H9 (cell line): ENCODE measurements around the gene DPF3. TPM values are rescaled to one million over a fixed set of nuclear protein-coding genes. Genes with fewer than 3 reads are reported as not detected.

Experiments
- DNase-seq: peaks from one replicate; pipeline ENCODE4 v3.0.0-alpha.2; 2017
- H2AFZ ChIP-seq: one replicate; pipeline ENCODE4 v1.6.1; 2013; ENCODE audit warnings: mild to moderate bottlenecking, low read length, control low read depth, moderate library complexity
- H2AK5ac ChIP-seq: 2 replicates; pipeline ENCODE4 v1.6.1; 2013; ENCODE audit warnings: low read length, control low read depth, mixed read lengths; ENCODE audit not compliant: insufficient read length
- H2BK120ac ChIP-seq: one replicate; pipeline ENCODE4 v1.6.1; 2013; ENCODE audit warnings: low read depth, mild to moderate bottlenecking, low read length, control low read depth, inconsistent platforms; ENCODE audit not compliant: poor library complexity, severe bottlenecking
- H2BK12ac ChIP-seq: 2 replicates; pipeline ENCODE4 v1.6.1; 2013; ENCODE audit warnings: low read length, control low read depth, mixed read lengths, low read depth; ENCODE audit not compliant: insufficient read length
- H2BK15ac ChIP-seq: 2 replicates; pipeline ENCODE4 v1.6.1; 2013; ENCODE audit warnings: low read depth, low read length, control low read depth
- H2BK20ac ChIP-seq: one replicate; pipeline ENCODE4 v1.6.1; 2013; ENCODE audit warnings: low read depth, mild to moderate bottlenecking, low read length, control low read depth, inconsistent platforms; ENCODE audit not compliant: poor library complexity, severe bottlenecking
- H2BK5ac ChIP-seq: 2 replicates; pipeline ENCODE4 v1.6.1; 2013; ENCODE audit warnings: low read length, control low read depth, mixed read lengths; ENCODE audit not compliant: insufficient read length
- H3K14ac ChIP-seq: 2 replicates; pipeline ENCODE4 v1.6.1; 2013; ENCODE audit warnings: low read length, control low read depth; ENCODE audit not compliant: insufficient read depth
- H3K18ac ChIP-seq: 2 replicates; pipeline ENCODE4 v1.6.1; 2013; ENCODE audit warnings: low read depth, mild to moderate bottlenecking, mixed read lengths, low read length, control low read depth; ENCODE audit not compliant: insufficient read length
- H3K23ac ChIP-seq: 2 replicates; pipeline ENCODE4 v1.6.1; 2013; ENCODE audit warnings: low read length, control low read depth, mixed read lengths, low read depth; ENCODE audit not compliant: insufficient read length
- H3K23me2 ChIP-seq: 2 replicates; pipeline ENCODE4 v1.6.1; 2013; ENCODE audit warnings: low read depth, mild to moderate bottlenecking, mixed read lengths, low read length, control low read depth; ENCODE audit not compliant: insufficient read length, poor library complexity, severe bottlenecking
- H3K27ac ChIP-seq: 2 replicates; pipeline ENCODE4 v1.5.1; 2013; ENCODE audit warnings: low read length, control low read depth, mixed read lengths, low read depth; ENCODE audit not compliant: insufficient read length
- H3K27me3 ChIP-seq: 2 replicates; pipeline ENCODE4 v1.6.1; 2013; ENCODE audit warnings: low read length, control low read depth, inconsistent platforms; ENCODE audit not compliant: insufficient read depth
- H3K4ac ChIP-seq: 2 replicates; pipeline ENCODE4 v1.6.1; 2013; ENCODE audit warnings: low read depth, mild to moderate bottlenecking, control low read depth, inconsistent platforms, low read length, moderate library complexity
- H3K4me1 ChIP-seq: 2 replicates; pipeline ENCODE4 v1.6.1; 2013; ENCODE audit warnings: low read length, control low read depth, inconsistent platforms; ENCODE audit not compliant: insufficient read depth
- H3K4me2 ChIP-seq: 2 replicates; pipeline ENCODE4 v1.6.1; 2013; ENCODE audit warnings: low read length, control low read depth, mixed read lengths; ENCODE audit not compliant: insufficient read length, insufficient read depth
- H3K56ac ChIP-seq: 2 replicates; pipeline ENCODE4 v1.6.1; 2013; ENCODE audit warnings: low read depth, mild to moderate bottlenecking, mixed read lengths, low read length, control low read depth; ENCODE audit not compliant: insufficient read length
- H3K79me1 ChIP-seq: 2 replicates; pipeline ENCODE4 v1.6.1; 2013; ENCODE audit warnings: low read depth, mild to moderate bottlenecking, moderate library complexity, low read length, control low read depth, inconsistent platforms; ENCODE audit not compliant: insufficient read depth, poor library complexity, severe bottlenecking
- H3K79me2 ChIP-seq: 2 replicates; pipeline ENCODE4 v1.6.1; 2013; ENCODE audit warnings: low read length, control low read depth, inconsistent platforms; ENCODE audit not compliant: insufficient read depth
- H3K9ac ChIP-seq: 2 replicates; pipeline ENCODE4 v1.6.1; 2013; ENCODE audit warnings: low read length, control low read depth, mixed read lengths; ENCODE audit not compliant: insufficient read length; ENCODE audit errors: extremely low read depth
- H3K9me3 ChIP-seq: one replicate; pipeline ENCODE4 v1.6.1; 2013; ENCODE audit warnings: low read depth, low read length, inconsistent platforms; ENCODE audit not compliant: control insufficient read depth
- H3T11ph ChIP-seq: one replicate; pipeline ENCODE4 v1.6.1; 2013; ENCODE audit warnings: mild to moderate bottlenecking, low read length, control low read depth, inconsistent platforms
- H4K20me1 ChIP-seq: one replicate; pipeline ENCODE4 v1.6.1; 2013; ENCODE audit not compliant: control insufficient read depth, insufficient read length, insufficient read depth
- H4K5ac ChIP-seq: 2 replicates; pipeline ENCODE4 v1.6.1; 2013; ENCODE audit warnings: low read depth, mild to moderate bottlenecking, mixed read lengths, low read length, control low read depth; ENCODE audit not compliant: insufficient read length
- H4K8ac ChIP-seq: replicated peaks from 2 replicates; pipeline ENCODE4 v1.6.1; 2013; ENCODE audit warnings: low read length, control low read depth, mixed read lengths, low read depth; ENCODE audit not compliant: insufficient read length
- H4K91ac ChIP-seq: 2 replicates; pipeline ENCODE4 v1.6.1; 2013; ENCODE audit warnings: low read depth, mild to moderate bottlenecking, moderate library complexity, mixed read lengths, low read length, control low read depth; ENCODE audit not compliant: insufficient read length
- H3K27ac Mint-ChIP-seq, 3 experiments: 2 replicates in 2 of 3; 3 replicates in 1 of 3; pipeline ENCODE4 v1.8.0; 2020 to 2021; ENCODE audit warnings: mixed read lengths in 3 of 3, mild to moderate bottlenecking in 1 of 3, moderate library complexity in 1 of 3
- H3K27me3 Mint-ChIP-seq: 2 replicates; pipeline ENCODE4 v1.8.0; 2021; ENCODE audit warnings: low read depth, mild to moderate bottlenecking, moderate library complexity, mixed read lengths
- H3K36me3 Mint-ChIP-seq, 3 experiments: 2 replicates in 2 of 3; 3 replicates in 1 of 3; pipeline ENCODE4 v1.8.0; 2020 to 2021; ENCODE audit warnings: low read depth in 3 of 3, mixed read lengths in 3 of 3; ENCODE audit not compliant: insufficient read depth in 1 of 3
- H3K4me1 Mint-ChIP-seq, 2 experiments: 2 replicates each; pipeline ENCODE4 v1.8.0; 2020; ENCODE audit warnings: mixed read lengths in 2 of 2
- H3K4me3 Mint-ChIP-seq, 2 experiments: 2 replicates in 1 of 2; 3 replicates in 1 of 2; pipeline ENCODE4 v1.8.0; 2020 to 2021; ENCODE audit warnings: mild to moderate bottlenecking in 2 of 2, mixed read lengths in 2 of 2, moderate library complexity in 1 of 2
- H3K9me3 Mint-ChIP-seq, 2 experiments: 2 replicates in 1 of 2; 3 replicates in 1 of 2; pipeline ENCODE4 v1.8.0; 2020; ENCODE audit warnings: mild to moderate bottlenecking in 2 of 2, mixed read lengths in 2 of 2, moderate library complexity in 1 of 2
- CTCF ChIP-seq: fragments of 200-600 bp; sonication (generic); conservative IDR thresholded peaks from 3 replicates; pipeline ENCODE4 v1.8.0; 2021; ENCODE audit warnings: antibody characterized with exemption, mild to moderate bottlenecking
- WGBS: extraction: QIAGEN DNeasy Blood & Tissue Kit; methylation state at CpG from one replicate; pipeline ENCODE4 v1.1.7; 2013; ENCODE audit warnings: missing lambda C conversion rate, low lambda C conversion rate, mixed read lengths; ENCODE audit not compliant: insufficient read length; ENCODE audit errors: extremely low coverage; 5-methylcytosine and 5-hydroxymethylcytosine counted together
- total RNA-seq: library from RNA; stranded (reverse); gene quantifications from 2 replicates; pipeline ENCODE4 v1.2.1, GENCODE V29; 2021

DPF3 gene
- total RNA-seq, 1 experiment from 2014 or later, result not detected

- no peak overlapping the region for H4K91ac ChIP-seq
- WGBS, result no CpG with 5 or more reads among the region's 5 CpGs
- no peak for DNase-seq
- no peak overlapping the region for H3K56ac ChIP-seq
- no peak overlapping the region for H3T11ph ChIP-seq
- no peak for TF ChIP-seq CTCF
- no peak overlapping the region for H2BK15ac ChIP-seq
- H2BK20ac ChIP-seq, result no peak overlapping the region
- Mint-ChIP-seq H3K27me3 (peaks cover 1% of the 10 kb centered on the region), H3K36me3 (no peaks in the 10 kb centered on the region), H3K9me3 (no peaks in the 10 kb centered on the region), H3K4me3 (no peak overlapping the region), H3K27ac (no peak overlapping the region), H3K4me1 (no peaks in the 10 kb centered on the region; a peak in 1 of 4 replicates)
- H2BK5ac ChIP-seq, result no peak overlapping the region
- no peak overlapping the region for H3K14ac ChIP-seq
- no peak overlapping the region for H3K27ac ChIP-seq
- H3K4me2 ChIP-seq, result no peak overlapping the region
- no peak overlapping the region for H4K8ac ChIP-seq
- no peaks in the 10 kb centered on the region for H3K23me2 ChIP-seq
- H2AFZ ChIP-seq, result no peak overlapping the region
- no peaks in the 10 kb centered on the region for H3K79me1 ChIP-seq
- H3K18ac ChIP-seq, result no peak overlapping the region
- H4K5ac ChIP-seq, result no peak overlapping the region
- H2BK120ac ChIP-seq, result no peak overlapping the region
- no peaks in the 10 kb centered on the region; the same call in 1 of the 2 replicates for H3K79me2 ChIP-seq
- H2AK5ac ChIP-seq, result no peak overlapping the region
- H3K4me1 ChIP-seq, result no peaks in the 10 kb centered on the region
- H3K27me3 ChIP-seq, result no peaks in the 10 kb centered on the region
- H2BK12ac ChIP-seq, result no peak overlapping the region
- no peak overlapping the region for H3K4ac ChIP-seq
- H3K9me3 ChIP-seq, result no peaks in the 10 kb centered on the region
- no peaks in the 10 kb centered on the region for H4K20me1 ChIP-seq
- H3K9ac ChIP-seq, result no peak overlapping the region
- H3K23ac ChIP-seq, result no peak overlapping the region
Observed at GRCh38 chr14:72651714-72652113, 242.2 kb downstream of the DPF3 start.
